Endodermal cell (in vitro differentiated cells): ENCODE data around the gene GTF2F1. TPM values are rescaled to one million over a fixed set of nuclear protein-coding genes. Genes with fewer than 3 reads are reported as not detected.

ENCODE experiments used
- DNase-seq: peaks from one replicate; pipeline ENCODE4 v3.0.0-alpha.2; 2017
- H3K27ac ChIP-seq: 2 replicates; pipeline ENCODE4 v1.5.1; 2013; ENCODE audit warnings: mild to moderate bottlenecking, low read depth, low read length, moderate library complexity
- H3K27me3 ChIP-seq: 2 replicates; pipeline ENCODE4 v1.6.1; 2013; ENCODE audit warnings: mild to moderate bottlenecking, low read length, moderate library complexity; ENCODE audit not compliant: insufficient read depth, control insufficient read depth, poor library complexity, severe bottlenecking
- H3K36me3 ChIP-seq: 2 replicates; pipeline ENCODE4 v1.7.0; 2013; ENCODE audit warnings: mild to moderate bottlenecking, low read length, moderate library complexity; ENCODE audit not compliant: control insufficient read depth, insufficient read depth
- H3K4me1 ChIP-seq: one replicate; pipeline ENCODE4 v1.7.0; 2013; ENCODE audit warnings: low read length; ENCODE audit not compliant: control insufficient read depth, insufficient read depth
- H3K4me3 ChIP-seq: 2 replicates; pipeline ENCODE4 v1.5.1; 2013; ENCODE audit warnings: mild to moderate bottlenecking, low read length, moderate library complexity
- H3K9ac ChIP-seq: 2 replicates; pipeline ENCODE4 v1.6.1; 2013; ENCODE audit warnings: mild to moderate bottlenecking, low read length, moderate library complexity; ENCODE audit not compliant: poor library complexity, severe bottlenecking; ENCODE audit errors: extremely low read depth
- H3K9me3 ChIP-seq: 2 replicates; pipeline ENCODE4 v1.6.1; 2013; ENCODE audit warnings: mild to moderate bottlenecking, low read length, moderate library complexity; ENCODE audit not compliant: control insufficient read depth
- H3K27ac Mint-ChIP-seq: 2 replicates; pipeline ENCODE4 v1.8.0; 2020; ENCODE audit warnings: mixed read lengths
- H3K27me3 Mint-ChIP-seq: 2 replicates; pipeline ENCODE4 v1.8.0; 2021; ENCODE audit warnings: mild to moderate bottlenecking, mixed read lengths; ENCODE audit not compliant: insufficient read depth
- H3K36me3 Mint-ChIP-seq: 2 replicates; pipeline ENCODE4 v1.8.0; 2020; ENCODE audit warnings: low read depth, mixed read lengths
- H3K4me1 Mint-ChIP-seq: 2 replicates; pipeline ENCODE4 v1.8.0; 2020; ENCODE audit warnings: mixed read lengths
- H3K4me3 Mint-ChIP-seq: 2 replicates; pipeline ENCODE4 v1.8.0; 2020; ENCODE audit warnings: mild to moderate bottlenecking, moderate library complexity, mixed read lengths
- H3K9me3 Mint-ChIP-seq: 2 replicates; pipeline ENCODE4 v1.8.0; 2020; ENCODE audit warnings: mild to moderate bottlenecking, mixed read lengths
- CTCF ChIP-seq: fragments of 200-600 bp; sonication (generic); conservative IDR thresholded peaks from 2 replicates; pipeline ENCODE4 v1.5.0; 2021; ENCODE audit warnings: antibody characterized with exemption, mild to moderate bottlenecking
- WGBS, 2 experiments: methylation state at CpG; one replicate each; pipeline versions ENCODE4 v1.1.5 to v1.1.7; 2013; ENCODE audit warnings: missing lambda C conversion rate in 2 of 2, mixed read lengths in 1 of 2; ENCODE audit not compliant: insufficient coverage in 1 of 2, insufficient read length in 1 of 2; 5-methylcytosine and 5-hydroxymethylcytosine counted together
- total RNA-seq, 2 donors: library from RNA; stranded (reverse); fragmentation: NEBNext Ultra II Directional in 1 of 2; extraction: Animal tissue kit (Norgen Biotek cat#: 25700) in 1 of 2; gene quantifications; 2 replicates in 1 of 2; 3 replicates in 1 of 2; pipeline ENCODE4 v1.2.1, GENCODE V29; 2021

The GTF2F1 gene
- total RNA-seq, 2 donors from 2014 or later, result 59.2 to 66.4 TPM

- no peak for TF ChIP-seq CTCF
- H3K27ac ChIP-seq, result no peak overlapping the region
- no peak overlapping the region for H3K4me3 ChIP-seq
- no peak overlapping the region for H3K9ac ChIP-seq
- peak overlapping the region; percentile 65 for H3K27ac Mint-ChIP-seq
- no peaks in the 10 kb centered on the region for H3K9me3 ChIP-seq
- H3K4me1 Mint-ChIP-seq, result peaks cover 12% of the 10 kb centered on the region
- no peaks in the 10 kb centered on the region for H3K27me3 ChIP-seq
- peaks cover 9% of the 10 kb centered on the region for H3K36me3 Mint-ChIP-seq
- no peak overlapping the region for H3K4me3 Mint-ChIP-seq
- peaks cover 13% of the 10 kb centered on the region for H3K36me3 ChIP-seq
- WGBS, 2 experiments, result 82 to 84% methylated on average over 3 of the region's 3 CpGs
- peak; percentile 39 for DNase-seq
- no peaks in the 10 kb centered on the region for H3K27me3 Mint-ChIP-seq
- no peaks in the 10 kb centered on the region for H3K4me1 ChIP-seq
- no peaks in the 10 kb centered on the region for H3K9me3 Mint-ChIP-seq
These were observed 1.9 kb upstream of the GTF2F1 start for GRCh38 chr19:6394831-6395230.

- no peak for TF ChIP-seq CTCF
- Histone ChIP-seq H3K4me3 (peak overlapping the region; percentile 99), H3K4me1 (no peaks in the 10 kb centered on the region), H3K27me3 (no peaks in the 10 kb centered on the region), H3K27ac (peak overlapping the region; percentile 93), H3K9ac (peak overlapping the region; percentile 90), H3K9me3 (no peaks in the 10 kb centered on the region), H3K36me3 (peaks cover 19% of the 10 kb centered on the region)
- H3K27ac Mint-ChIP-seq, result peak overlapping the region; percentile 96
- peak overlapping the region; percentile 95 for H3K4me3 Mint-ChIP-seq
- H3K4me1 Mint-ChIP-seq, result peaks cover 12% of the 10 kb centered on the region
- H3K27me3 Mint-ChIP-seq, result no peaks in the 10 kb centered on the region
- H3K9me3 Mint-ChIP-seq, result no peaks in the 10 kb centered on the region
- 14 to 15% methylated on average over 9 to 14 of the region's 14 CpGs for WGBS, 2 experiments
- peaks cover 14% of the 10 kb centered on the region for H3K36me3 Mint-ChIP-seq
- no peak for DNase-seq
These were observed 1.0 kb upstream of the GTF2F1 start for GRCh38 chr19:6393983-6394412.

GRCh38 chr19:6392221-6393073 is 517 bp downstream of the GTF2F1 start:
- Histone ChIP-seq H3K36me3 (peaks cover 32% of the 10 kb centered on the region), H3K4me3 (peak overlapping the region; percentile 99), H3K4me1 (no peaks in the 10 kb centered on the region), H3K27ac (peak overlapping the region; percentile 93), H3K9me3 (no peaks in the 10 kb centered on the region), H3K27me3 (no peaks in the 10 kb centered on the region), H3K9ac (peak overlapping the region; percentile 90)
- H3K36me3 Mint-ChIP-seq, result peaks cover 20% of the 10 kb centered on the region
- peak overlapping the region; percentile 96 for H3K27ac Mint-ChIP-seq
- H3K4me1 Mint-ChIP-seq, result peaks cover 12% of the 10 kb centered on the region
- peak overlapping the region; percentile 95 for H3K4me3 Mint-ChIP-seq
- H3K9me3 Mint-ChIP-seq, result no peaks in the 10 kb centered on the region
- no peaks in the 10 kb centered on the region for H3K27me3 Mint-ChIP-seq
- TF ChIP-seq CTCF, result no peak
- 9 to 20% methylated on average over 8 to 30 of the region's 30 CpGs for WGBS, 2 experiments
- no peak for DNase-seq
